Activated T-cell treated with anti-CD3 and anti-CD28 coated beads, Interleukin-2, amount 50 U/mL, for 4 hours (primary cell): ENCODE data around the gene CDHR5. TPM values are rescaled to one million over a fixed set of nuclear protein-coding genes. Genes with fewer than 3 reads are reported as not detected.

Experiments
- ATAC-seq, 2 donors: fragments of 200-7000 bp; cut with Tn5 transposase; one replicate each; pipeline ENCODE4 v1.10.0; 2021
- DNase-seq: peaks from one replicate; pipeline ENCODE4 v3.0.0-alpha.2; 2020
- H3K27me3 Mint-ChIP-seq: one replicate; pipeline ENCODE4 v1.8.0; 2021; ENCODE audit warnings: low read depth, mixed read lengths
- H3K36me3 Mint-ChIP-seq: one replicate; pipeline ENCODE4 v1.8.0; 2022; ENCODE audit warnings: mixed read lengths; ENCODE audit not compliant: insufficient read depth
- H3K4me1 Mint-ChIP-seq: one replicate; pipeline ENCODE4 v1.8.0; 2021; ENCODE audit warnings: low read depth, mixed read lengths
- H3K4me3 Mint-ChIP-seq: one replicate; pipeline ENCODE4 v1.8.0; 2021; ENCODE audit warnings: mild to moderate bottlenecking, moderate library complexity, mixed read lengths
- H3K9me3 Mint-ChIP-seq: one replicate; pipeline ENCODE4 v1.8.0; 2021; ENCODE audit warnings: mixed read lengths
- total RNA-seq, 3 donors: library from RNA; stranded (reverse); gene quantifications; one replicate each; pipeline ENCODE4 v1.2.1, GENCODE V29; 2021

CDHR5 gene
- total RNA-seq, 3 donors from 2014 or later: not detected

- Mint-ChIP-seq H3K4me1 (peaks cover 6% of the 10 kb centered on the region), H3K27me3 (no peaks in the 10 kb centered on the region), H3K36me3 (no peaks in the 10 kb centered on the region), H3K9me3 (no peaks in the 10 kb centered on the region), H3K4me3 (peak overlapping the region; percentile 74)
- ATAC-seq (peak; percentile 96), DNase-seq (peak; percentile 82)
Observed at GRCh38 chr11:568306-569157, 56.2 kb downstream of the CDHR5 start.

- no peaks in the 10 kb centered on the region for H3K36me3 Mint-ChIP-seq
- H3K27me3 Mint-ChIP-seq: no peaks in the 10 kb centered on the region
- H3K4me3 Mint-ChIP-seq: peak overlapping the region; percentile 68
- no peaks in the 10 kb centered on the region for H3K9me3 Mint-ChIP-seq
- ATAC-seq: peak; percentile 3 to 8
- DNase-seq: no peak
- peaks cover 6% of the 10 kb centered on the region for H3K4me1 Mint-ChIP-seq
Observed at GRCh38 chr11:567629-568292, 57.0 kb downstream of the CDHR5 start.

DNA sequence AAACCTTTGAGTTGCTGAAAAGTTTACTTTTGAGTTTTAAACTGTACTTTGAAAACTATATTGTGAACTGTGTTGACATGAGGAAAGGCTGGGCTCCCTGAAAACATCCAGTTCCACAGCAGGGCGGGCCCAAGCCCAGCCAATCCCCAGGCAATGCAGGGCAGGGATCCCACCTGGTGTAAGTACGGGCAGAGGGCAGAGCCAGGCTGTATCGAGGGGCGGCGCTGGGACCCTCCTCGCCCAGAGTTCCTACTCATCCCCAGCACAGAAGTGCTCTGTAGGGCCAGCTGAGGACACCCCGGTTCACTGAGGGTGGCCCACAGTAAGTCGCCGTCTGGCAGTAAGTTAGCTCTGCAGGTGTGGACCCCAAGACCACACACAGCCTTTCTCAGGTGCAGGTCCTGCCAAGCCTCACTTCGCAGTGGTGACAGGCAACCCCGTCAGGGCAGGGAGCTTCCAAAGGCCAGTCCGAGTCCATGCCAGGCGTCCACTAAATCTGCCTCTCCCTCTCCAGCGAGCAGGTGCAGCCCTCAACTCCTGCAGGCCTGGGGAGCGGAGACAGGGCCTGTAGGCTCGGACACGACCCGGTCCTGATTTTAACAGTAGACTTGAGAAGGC lies 57.6 kb downstream of the CDHR5 start:
- H3K4me1 Mint-ChIP-seq: peaks cover 6% of the 10 kb centered on the region
- no peaks in the 10 kb centered on the region for H3K9me3 Mint-ChIP-seq
- no peaks in the 10 kb centered on the region for H3K36me3 Mint-ChIP-seq
- no peaks in the 10 kb centered on the region for H3K27me3 Mint-ChIP-seq
- DNase-seq (no peak), ATAC-seq (no peak)
- peak overlapping the region; percentile 68 for H3K4me3 Mint-ChIP-seq

Other genes starting within 250 kb of the CDHR5 start
- gene PKP3, start 230.7 kb downstream of the CDHR5 start, total RNA-seq: under 1 TPM; 0.11 to 0.40 (median 0.16) TPM
- 10 to 100 TPM; 26.7 to 29.3 (median 29.2) TPM for gene SIGIRR, start 210.0 kb downstream of the CDHR5 start, total RNA-seq
- gene ANO9, start 182.9 kb downstream of the CDHR5 start, total RNA-seq: 10 to 100 TPM; 16.5 to 21.7 (median 20.4) TPM
- gene PTDSS2, start 174.7 kb downstream of the CDHR5 start, total RNA-seq: 10 to 100 TPM; 25.7 to 30.9 (median 29.1) TPM
- 100 to 1,000 TPM; 159 to 172 (median 160) TPM for gene RNH1, start 117.7 kb downstream of the CDHR5 start, total RNA-seq
- gene HRAS, start 89.4 kb downstream of the CDHR5 start, total RNA-seq: 100 to 1,000 TPM in 1 of 3 donors, 10 to 100 TPM in 2; 92.2 to 108 (median 95.0) TPM
- gene LRRC56, start 87.4 kb downstream of the CDHR5 start, total RNA-seq: 1 to 10 TPM; 1.4 to 2.7 (median 1.7) TPM
- gene LMNTD2, start 64.2 kb downstream of the CDHR5 start, total RNA-seq: 1 to 10 TPM in 2 of 3 donors, under 1 TPM in 1; 0.71 to 1.3 (median 1.1) TPM
- 10 to 100 TPM; 15.1 to 17.4 (median 16.1) TPM for gene RASSF7, start 64.0 kb downstream of the CDHR5 start, total RNA-seq
- gene PHRF1, start 48.5 kb downstream of the CDHR5 start, total RNA-seq: 10 to 100 TPM; 57.7 to 59.2 (median 57.7) TPM
- 10 to 100 TPM; 16.3 to 26.7 (median 17.7) TPM for gene IRF7, start 9.0 kb downstream of the CDHR5 start, total RNA-seq
- not detected for gene SCT, start 2.2 kb upstream of the CDHR5 start, total RNA-seq
- under 1 TPM in 2 of 3 donors, not detected in 1; 0.13 to 0.28 TPM for gene DRD4, start 12.3 kb upstream of the CDHR5 start, total RNA-seq
- gene DEAF1, start 70.3 kb upstream of the CDHR5 start, total RNA-seq: 10 to 100 TPM; 53.1 to 59.6 (median 54.5) TPM
- 1 to 10 TPM; 6.8 to 7.5 (median 7.0) TPM for gene TMEM80, start 70.9 kb upstream of the CDHR5 start, total RNA-seq
- 10 to 100 TPM in 1 of 3 donors, 1 to 10 TPM in 2; 5.2 to 13.0 (median 7.0) TPM for gene EPS8L2, start 81.3 kb upstream of the CDHR5 start, total RNA-seq
- gene TALDO1, start 122.5 kb upstream of the CDHR5 start, total RNA-seq: 100 to 1,000 TPM; 281 to 316 (median 313) TPM
- 10 to 100 TPM; 48.3 to 49.8 (median 49.7) TPM for gene GATD1, start 152.5 kb upstream of the CDHR5 start, total RNA-seq
- 1 to 10 TPM; 1.6 to 1.8 (median 1.7) TPM for gene CEND1, start 165.1 kb upstream of the CDHR5 start, total RNA-seq
- gene SLC25A22, start 173.3 kb upstream of the CDHR5 start, total RNA-seq: 100 to 1,000 TPM; 156 to 166 (median 161) TPM
- gene PIDD1, start 180.3 kb upstream of the CDHR5 start, total RNA-seq: 10 to 100 TPM; 12.6 to 18.4 (median 17.5) TPM
- gene RPLP2, start 185.0 kb upstream of the CDHR5 start, total RNA-seq: 1,000 to 10,000 TPM; 3,528 to 3,995 (median 3,711) TPM
- gene PNPLA2, start 194.0 kb upstream of the CDHR5 start, total RNA-seq: 10 to 100 TPM; 55.5 to 62.4 (median 60.2) TPM
- gene CRACR2B, start 203.0 kb upstream of the CDHR5 start, total RNA-seq: under 1 TPM; 0.18 to 0.30 (median 0.28) TPM
- gene CD151, start 208.0 kb upstream of the CDHR5 start, total RNA-seq: 10 to 100 TPM; 33.5 to 39.2 (median 35.6) TPM
- gene POLR2L, start 217.6 kb upstream of the CDHR5 start, total RNA-seq: 100 to 1,000 TPM; 167 to 183 (median 174) TPM
- gene TSPAN4, start 217.9 kb upstream of the CDHR5 start, total RNA-seq: 1 to 10 TPM; 4.6 to 6.0 (median 5.7) TPM